KOPT-K1 (cell line): ENCODE data around the gene IER3.
"Not testable (repeated sequence)": the region's sequence is repeated elsewhere in the genome, so short reads cannot be mapped to it uniquely, and the experiment has no call there.

Experiments used
- H3K27ac ChIP-seq: fragments of 200-600 bp; sonication (generic); 2 replicates; pipeline ENCODE4 v1.5.1; 2016; ENCODE audit warnings: antibody characterized with exemption, mild to moderate bottlenecking, low read depth, low read length; ENCODE audit not compliant: poor library complexity, severe bottlenecking
- H3K36me3 ChIP-seq: fragments of 200-600 bp; sonication (generic); 2 replicates; pipeline ENCODE4 v1.5.1; 2017; ENCODE audit warnings: antibody characterized with exemption, mild to moderate bottlenecking, low read length, moderate library complexity; ENCODE audit not compliant: insufficient read depth
- H3K9me3 ChIP-seq: fragments of 200-600 bp; sonication (generic); 2 replicates; pipeline ENCODE4 v1.5.1; 2017; ENCODE audit warnings: antibody characterized with exemption, low read length, mild to moderate bottlenecking; ENCODE audit not compliant: insufficient read depth, poor library complexity, severe bottlenecking

The IER3 gene

DNA sequence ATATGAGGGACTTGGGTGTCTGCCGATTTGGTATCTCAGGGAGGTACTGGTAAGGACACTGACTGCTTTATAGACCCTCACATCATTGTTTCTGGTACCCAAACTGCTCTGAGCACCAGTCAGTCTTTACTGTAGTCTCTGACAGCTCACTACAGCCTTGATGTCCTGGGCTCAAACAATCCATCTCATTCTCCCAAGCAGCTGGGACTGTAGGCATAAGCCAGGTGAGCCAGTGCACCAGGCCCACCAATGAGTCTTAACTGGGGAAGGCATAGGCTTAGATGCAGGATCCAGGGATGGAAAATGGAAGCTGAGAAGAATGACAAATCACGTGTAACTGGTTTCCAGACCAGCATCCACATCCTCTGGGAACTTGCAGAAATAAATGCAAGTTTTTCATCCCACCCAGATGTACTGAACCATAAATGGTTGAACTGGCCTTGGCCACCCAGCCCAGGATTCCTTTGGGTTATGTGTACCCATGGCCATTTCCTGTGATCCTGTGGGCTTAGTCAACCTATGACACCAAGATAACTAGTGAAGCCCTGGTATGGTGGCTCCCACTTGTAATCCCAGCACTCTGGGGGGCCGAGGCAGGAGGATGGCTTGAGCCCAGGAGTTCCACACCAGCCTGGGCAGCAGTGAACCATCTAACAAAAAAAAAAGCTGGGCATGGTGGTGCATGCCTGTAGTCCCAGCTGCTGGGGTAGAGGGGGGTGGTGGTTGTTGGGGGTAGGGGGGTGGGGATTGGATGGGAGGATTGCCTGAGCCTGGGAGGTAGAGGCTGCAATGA, 18.4 kb downstream of the IER3 start:
- H3K36me3 ChIP-seq, result peaks cover 91% of the 10 kb centered on the region

DNA sequence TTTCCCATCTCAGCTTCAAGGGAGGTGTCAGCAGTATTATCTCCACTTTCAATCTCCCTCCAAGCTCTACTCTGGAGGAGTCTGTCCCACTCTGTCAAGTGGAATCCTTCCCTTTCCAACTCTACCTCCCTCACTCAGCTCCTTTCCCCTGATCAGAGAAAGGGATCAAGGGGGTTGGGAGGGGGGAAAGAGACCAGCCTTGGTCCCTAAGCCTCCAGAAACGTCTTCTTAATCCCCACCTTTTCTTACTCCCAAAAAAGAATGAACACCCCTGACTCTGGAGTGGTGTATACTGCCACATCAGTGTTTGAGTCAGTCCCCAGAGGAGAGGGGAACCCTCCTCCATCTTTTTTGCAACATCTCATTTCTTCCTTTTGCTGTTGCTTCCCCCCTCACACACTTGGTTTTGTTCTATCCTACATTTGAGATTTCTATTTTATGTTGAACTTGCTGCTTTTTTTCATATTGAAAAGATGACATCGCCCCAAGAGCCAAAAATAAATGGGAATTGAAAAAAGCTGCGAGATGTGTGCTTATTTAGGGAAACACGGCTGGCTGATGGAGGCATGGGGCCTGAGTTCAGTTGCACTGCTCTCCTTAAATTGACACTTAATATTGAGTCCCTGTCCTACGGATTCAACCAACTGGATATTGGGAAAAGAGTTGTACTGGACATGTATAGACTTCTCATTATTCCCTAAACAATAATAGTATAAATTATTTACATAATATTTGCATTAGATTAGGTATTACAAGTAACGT, 19.3 kb downstream of the IER3 start:
- no peak overlapping the region for H3K27ac ChIP-seq
- H3K36me3 ChIP-seq, result peaks cover 82% of the 10 kb centered on the region
- H3K9me3 ChIP-seq, result no peaks in the 10 kb centered on the region

More for the DNA sequence above, 18.4 kb downstream of the IER3 start:
- Histone ChIP-seq H3K27ac (no peak overlapping the region), H3K9me3 (no peaks in the 10 kb centered on the region)

DNA sequence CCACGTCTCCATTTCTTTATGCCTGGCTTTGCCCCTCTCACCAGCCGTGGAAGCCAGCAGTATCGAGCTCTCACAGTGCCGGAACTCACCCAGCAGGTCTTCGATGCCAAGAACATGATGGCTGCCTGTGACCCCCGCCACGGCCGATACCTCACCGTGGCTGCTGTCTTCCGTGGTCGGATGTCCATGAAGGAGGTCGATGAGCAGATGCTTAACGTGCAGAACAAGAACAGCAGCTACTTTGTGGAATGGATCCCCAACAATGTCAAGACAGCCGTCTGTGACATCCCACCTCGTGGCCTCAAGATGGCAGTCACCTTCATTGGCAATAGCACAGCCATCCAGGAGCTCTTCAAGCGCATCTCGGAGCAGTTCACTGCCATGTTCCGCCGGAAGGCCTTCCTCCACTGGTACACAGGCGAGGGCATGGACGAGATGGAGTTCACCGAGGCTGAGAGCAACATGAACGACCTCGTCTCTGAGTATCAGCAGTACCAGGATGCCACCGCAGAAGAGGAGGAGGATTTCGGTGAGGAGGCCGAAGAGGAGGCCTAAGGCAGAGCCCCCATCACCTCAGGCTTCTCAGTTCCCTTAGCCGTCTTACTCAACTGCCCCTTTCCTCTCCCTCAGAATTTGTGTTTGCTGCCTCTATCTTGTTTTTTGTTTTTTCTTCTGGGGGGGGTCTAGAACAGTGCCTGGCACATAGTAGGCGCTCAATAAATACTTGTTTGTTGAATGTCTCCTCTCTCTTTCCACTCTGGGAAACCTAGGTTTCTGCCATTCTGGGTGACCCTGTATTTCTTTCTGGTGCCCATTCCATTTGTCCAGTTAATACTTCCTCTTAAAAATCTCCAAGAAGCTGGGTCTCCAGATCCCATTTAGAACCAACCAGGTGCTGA, 20.3 kb downstream of the IER3 start:
- H3K9me3 ChIP-seq, H3K27ac ChIP-seq: not testable (repeated sequence)
- peaks cover 72% of the 10 kb centered on the region for H3K36me3 ChIP-seq

DNA sequence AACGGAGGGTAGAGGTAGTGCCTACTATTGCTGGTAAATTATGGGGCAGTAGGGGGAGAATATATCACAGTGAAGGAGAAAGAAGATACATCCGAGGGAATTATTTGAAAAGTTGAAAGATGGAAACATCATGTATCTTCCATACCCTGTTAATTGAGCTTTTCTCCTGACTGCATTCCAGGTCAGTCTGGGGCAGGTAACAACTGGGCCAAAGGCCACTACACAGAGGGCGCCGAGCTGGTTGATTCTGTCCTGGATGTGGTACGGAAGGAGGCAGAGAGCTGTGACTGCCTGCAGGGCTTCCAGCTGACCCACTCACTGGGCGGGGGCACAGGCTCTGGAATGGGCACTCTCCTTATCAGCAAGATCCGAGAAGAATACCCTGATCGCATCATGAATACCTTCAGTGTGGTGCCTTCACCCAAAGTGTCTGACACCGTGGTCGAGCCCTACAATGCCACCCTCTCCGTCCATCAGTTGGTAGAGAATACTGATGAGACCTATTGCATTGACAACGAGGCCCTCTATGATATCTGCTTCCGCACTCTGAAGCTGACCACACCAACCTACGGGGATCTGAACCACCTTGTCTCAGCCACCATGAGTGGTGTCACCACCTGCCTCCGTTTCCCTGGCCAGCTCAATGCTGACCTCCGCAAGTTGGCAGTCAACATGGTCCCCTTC, 21.0 kb downstream of the IER3 start:
- H3K9me3 ChIP-seq, result not testable (repeated sequence)
- H3K27ac ChIP-seq, result peak overlapping the region; percentile 98
- peaks cover 68% of the 10 kb centered on the region for H3K36me3 ChIP-seq

DNA sequence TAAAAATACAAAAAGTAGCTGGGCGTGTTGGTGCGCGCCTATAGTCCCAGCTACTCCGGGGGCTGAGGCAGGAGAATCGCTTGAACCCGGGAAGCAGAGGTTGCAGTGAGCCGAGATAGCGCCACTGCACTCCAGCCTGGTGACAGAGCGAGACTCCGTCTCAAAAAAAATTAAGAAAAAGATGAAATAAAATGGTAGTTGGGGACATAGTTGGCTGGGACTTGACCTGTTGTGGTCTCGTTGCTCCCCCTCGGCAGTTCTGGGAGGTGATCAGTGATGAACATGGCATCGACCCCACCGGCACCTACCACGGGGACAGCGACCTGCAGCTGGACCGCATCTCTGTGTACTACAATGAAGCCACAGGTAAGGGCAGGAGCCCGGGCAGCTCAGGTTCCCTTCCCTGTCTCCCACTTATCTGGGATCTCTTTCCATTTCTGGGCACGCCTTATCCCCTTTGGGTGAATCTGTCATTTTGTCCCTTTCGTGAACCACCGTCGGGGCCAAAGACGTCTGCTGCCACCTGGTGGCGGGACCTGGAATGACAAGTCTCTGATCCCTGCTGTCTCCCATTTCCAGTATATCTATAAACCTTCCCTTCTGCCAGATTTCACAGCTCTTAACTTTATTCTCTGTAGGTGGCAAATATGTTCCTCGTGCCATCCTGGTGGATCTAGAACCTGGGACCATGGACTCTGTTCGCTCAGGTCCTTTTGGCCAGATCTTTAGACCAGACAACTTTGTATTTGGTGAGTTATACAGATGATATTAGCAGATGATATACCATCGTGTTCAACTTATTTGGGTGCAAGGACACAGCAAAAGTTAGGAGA, 21.9 kb downstream of the IER3 start:
- H3K36me3 ChIP-seq, result peaks cover 60% of the 10 kb centered on the region
- H3K9me3 ChIP-seq, result no peaks in the 10 kb centered on the region
- peak overlapping the region; percentile 98 for H3K27ac ChIP-seq

DNA sequence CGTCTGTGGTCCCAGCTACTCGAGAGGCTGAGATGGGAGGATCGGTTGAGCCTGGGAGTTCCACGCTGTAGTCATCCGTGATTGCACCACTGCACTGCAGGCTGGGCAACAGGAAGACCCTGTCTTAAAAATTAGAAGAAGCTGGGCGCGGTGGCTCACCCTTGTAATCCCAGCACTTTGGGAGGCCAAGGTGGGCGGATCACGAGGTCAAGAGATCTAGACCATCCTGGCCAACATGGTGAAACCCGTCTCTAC, 22.4 kb downstream of the IER3 start:
- Histone ChIP-seq H3K36me3 (peaks cover 54% of the 10 kb centered on the region), H3K27ac (peak overlapping the region; percentile 98)
- not testable (repeated sequence) for H3K9me3 ChIP-seq

DNA sequence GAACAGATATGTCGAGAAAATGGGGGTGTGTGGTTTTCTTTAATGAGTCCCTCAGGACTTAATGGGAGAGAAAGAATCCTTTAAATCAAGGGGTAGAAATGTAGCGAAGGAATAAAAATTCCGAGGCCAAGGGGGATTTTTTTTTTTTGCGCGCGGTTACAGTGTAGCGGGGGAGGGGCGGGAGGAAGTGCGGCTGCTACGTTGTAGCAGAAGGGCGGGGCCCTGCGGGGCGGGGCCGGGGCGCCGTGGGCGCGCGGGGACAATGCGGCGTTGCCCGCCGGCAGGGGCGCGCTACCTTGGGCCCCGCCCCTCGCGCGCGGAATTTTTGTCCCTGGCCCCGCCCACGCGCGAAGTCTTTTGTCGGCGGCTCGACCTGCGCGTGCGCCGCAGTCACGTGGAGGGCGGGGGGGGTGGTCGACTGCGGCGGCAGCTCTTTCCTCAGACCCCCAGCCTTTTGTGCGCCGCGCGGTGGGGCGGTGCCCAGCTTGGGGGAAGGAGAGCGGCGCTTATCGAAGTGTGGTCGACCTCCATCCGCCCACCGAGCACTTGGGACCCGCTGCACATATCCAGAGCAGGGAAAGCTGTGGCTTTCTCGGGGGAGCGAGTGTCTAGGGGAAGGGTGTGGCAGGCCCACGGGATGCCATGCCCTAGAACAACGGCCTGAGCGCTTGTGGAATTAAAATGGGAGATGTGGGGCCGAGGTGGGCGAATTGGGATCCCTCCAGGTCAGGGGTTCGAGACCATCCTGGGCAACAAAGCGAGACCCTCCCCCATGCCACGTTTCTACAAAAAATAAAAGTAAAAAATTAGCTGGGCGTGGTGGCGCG, 22.9 kb downstream of the IER3 start:
- H3K36me3 ChIP-seq, result peaks cover 49% of the 10 kb centered on the region
- no peaks in the 10 kb centered on the region for H3K9me3 ChIP-seq
- H3K27ac ChIP-seq, result peak overlapping the region; percentile 98

DNA sequence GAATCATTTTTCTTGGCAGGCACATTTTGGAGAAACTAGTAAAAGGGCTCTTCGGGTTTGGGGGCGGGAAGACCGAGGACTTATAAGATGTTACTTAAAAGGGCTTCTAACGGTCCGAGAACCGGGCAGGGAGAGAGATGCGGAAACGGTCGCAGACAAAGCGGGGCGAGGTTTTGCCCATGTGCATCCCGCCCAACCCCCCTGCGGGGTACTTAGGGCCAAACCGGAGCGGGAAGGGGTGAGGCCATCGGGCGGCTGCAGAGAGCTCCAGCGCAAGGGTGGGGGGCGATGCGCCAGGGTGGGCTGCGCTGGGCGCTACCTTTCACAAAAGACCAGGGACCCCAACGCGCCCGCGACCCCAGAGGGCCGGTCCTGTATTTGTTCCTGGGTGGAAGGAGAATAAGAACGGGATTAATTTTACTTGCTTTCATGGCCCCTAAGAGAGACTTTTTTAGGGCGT, 23.6 kb downstream of the IER3 start:
- peak overlapping the region; percentile 98 for H3K27ac ChIP-seq
- no peaks in the 10 kb centered on the region for H3K9me3 ChIP-seq
- H3K36me3 ChIP-seq, result peaks cover 44% of the 10 kb centered on the region

DNA sequence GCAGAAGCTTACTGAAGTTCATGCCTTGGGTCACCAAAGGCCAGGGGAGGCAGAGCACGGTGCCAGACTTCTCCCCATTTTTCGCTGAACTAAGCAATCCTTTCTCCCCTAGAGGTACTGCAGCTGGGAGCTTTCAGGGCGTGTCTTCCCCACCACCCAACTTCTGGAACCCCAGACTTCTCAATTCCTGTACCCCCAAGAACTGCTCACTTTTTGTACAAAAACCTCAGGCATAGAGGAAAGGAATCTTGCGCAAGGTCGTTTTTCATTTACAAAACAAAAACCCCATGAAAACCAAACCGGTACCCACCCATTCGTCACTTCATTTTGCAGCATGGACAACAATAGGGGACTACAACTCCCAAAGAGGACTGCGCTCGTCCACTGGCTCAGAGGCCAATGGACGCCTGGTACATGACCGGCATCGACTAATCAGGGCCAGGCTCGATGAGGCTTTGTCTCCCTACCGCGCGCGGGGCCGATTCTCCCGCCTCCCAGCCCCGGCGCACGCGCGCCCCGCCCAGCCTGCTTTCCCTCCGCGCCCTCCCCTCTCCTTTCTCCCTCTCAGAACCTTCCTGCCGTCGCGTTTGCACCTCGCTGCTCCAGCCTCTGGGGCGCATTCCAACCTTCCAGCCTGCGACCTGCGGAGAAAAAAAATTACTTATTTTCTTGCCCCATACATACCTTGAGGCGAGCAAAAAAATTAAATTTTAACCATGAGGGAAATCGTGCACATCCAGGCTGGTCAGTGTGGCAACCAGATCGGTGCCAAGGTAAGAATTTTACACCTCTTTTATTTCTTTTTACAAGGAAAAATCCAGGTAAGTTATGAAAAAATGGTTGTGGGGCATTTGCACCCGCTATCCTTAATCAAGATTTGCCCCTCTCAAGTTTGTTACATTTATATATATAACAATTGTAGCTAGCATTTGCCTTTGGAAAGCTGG, 24.3 kb downstream of the IER3 start, which contains the start of gene TUBB:
Gene TUBB, plus strand, starts transcription at position 562 of the 947 bp plus-strand sequence. Its CDS starts 155 bp downstream, at position 717.
- H3K36me3 ChIP-seq, result peaks cover 39% of the 10 kb centered on the region
- peak within 1 kb of the TSS; percentile 98 for H3K27ac ChIP-seq
- H3K9me3 ChIP-seq, result no peaks in the 10 kb centered on the region

DNA sequence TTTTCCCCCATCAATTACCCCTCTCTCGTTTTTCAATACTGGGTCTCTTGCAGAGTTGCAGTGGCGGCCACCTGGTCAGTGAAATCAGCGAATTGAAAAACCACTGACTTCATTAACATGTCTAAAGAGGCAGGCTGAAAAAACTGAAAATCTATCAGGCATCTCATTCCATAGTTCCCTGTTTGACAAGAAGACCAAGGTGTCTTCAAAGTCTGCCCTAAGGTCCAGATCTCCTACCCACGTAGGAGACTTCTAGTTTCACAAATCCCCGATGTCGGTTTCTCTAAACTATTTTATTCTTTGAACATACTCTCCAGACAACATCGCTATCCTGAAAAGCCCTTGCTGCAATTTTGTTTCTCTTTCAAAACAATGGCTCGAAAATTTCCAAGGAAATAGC, 25.0 kb downstream of the IER3 start:
- no peaks in the 10 kb centered on the region for H3K9me3 ChIP-seq
- H3K36me3 ChIP-seq, result peaks cover 39% of the 10 kb centered on the region
- H3K27ac ChIP-seq, result peak overlapping the region; percentile 98

DNA sequence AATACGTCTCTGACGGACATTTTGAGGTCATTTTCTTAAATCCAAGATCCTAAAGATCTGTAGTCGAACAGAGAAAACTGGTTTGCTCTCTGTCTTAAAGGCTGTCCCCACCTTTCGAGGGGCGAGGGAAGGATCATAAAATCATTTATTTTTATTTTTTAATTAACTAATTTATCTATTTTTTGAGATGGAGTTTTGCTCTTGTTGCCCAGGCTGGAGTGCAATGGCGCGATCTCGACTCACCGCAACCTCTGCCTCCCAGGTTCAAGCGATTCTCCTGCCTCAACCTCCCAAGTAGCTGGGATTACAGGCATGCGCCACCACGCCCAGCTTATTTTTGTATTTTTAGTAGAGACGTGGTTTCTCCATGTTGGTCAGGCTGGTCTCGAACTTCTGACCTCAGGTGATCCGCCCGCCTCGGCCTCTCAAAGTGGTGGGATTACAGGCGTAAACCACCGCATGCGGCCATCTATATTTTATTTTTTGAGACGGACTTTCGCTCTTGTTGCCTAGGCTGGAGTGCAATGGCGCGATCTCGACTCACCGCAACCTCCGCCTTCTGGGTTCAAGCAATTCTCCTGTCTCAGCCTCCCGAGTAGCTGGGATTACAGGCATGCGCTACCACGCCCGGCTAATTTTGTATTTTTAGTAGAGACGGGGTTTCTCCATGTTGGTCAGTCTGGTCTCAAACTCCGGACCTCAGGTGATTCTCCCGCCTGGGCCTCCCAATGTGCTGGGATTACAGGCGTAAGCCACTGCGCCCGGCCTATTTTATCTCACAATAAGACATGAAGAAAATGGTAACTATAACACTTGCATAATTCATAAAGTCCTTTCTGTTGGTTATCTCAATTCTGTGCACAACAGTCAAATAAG, 26.3 kb downstream of the IER3 start:
- peak overlapping the region; percentile 98 for H3K27ac ChIP-seq
- peaks cover 39% of the 10 kb centered on the region for H3K36me3 ChIP-seq
- not testable (repeated sequence) for H3K9me3 ChIP-seq
